Gastrocnemius medialis (tissue), 4 donors: Measurements from ENCODE around the gene MAP6D1.

Experiments
- POLR2A ChIP-seq, 2 donors: fragments of 450-650 bp; IDR thresholded peaks; one replicate each; pipeline ENCODE4 v1.6.1; 2017; ENCODE audit warnings: antibody characterized with exemption in 2 of 2, mild to moderate bottlenecking in 2 of 2, moderate library complexity in 2 of 2
- TF ChIP-seq, protein P1 (sequence below), 5 experiments: fragments of 450-650 bp in 3 of 5; fragments of 200-600 bp in 2 of 5; sonication (generic) in 2 of 5; IDR thresholded peaks in 4 of 5; conservative IDR thresholded peaks in 1 of 5; 1 replicate in 4 of 5; 2 replicates in 1 of 5; pipeline ENCODE4 v1.5.1; 2016 to 2019; ENCODE audit warnings: antibody characterized with exemption in 5 of 5, mild to moderate bottlenecking in 3 of 5, moderate library complexity in 3 of 5

DNA sequence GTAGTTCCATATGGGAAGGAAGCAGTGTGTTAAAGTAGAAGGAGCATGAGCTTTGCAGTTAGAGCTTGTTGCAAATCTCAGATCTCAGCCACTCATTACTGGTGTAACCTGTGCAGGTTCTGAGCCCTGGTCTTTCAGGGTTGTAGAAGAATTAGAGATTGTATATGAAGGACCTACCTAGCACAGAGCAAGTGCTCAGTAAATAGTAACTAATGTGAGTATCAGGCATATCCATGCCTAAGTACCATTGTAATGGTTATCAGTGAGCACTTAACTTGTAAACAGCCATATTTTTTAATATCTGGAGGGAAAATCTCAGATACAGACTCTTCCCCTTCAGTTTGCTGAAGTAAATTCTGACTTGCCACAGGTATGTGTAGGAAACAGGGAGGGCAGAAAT, 59.3 kb downstream of the MAP6D1 start:
- TF ChIP-seq, protein P1, sequence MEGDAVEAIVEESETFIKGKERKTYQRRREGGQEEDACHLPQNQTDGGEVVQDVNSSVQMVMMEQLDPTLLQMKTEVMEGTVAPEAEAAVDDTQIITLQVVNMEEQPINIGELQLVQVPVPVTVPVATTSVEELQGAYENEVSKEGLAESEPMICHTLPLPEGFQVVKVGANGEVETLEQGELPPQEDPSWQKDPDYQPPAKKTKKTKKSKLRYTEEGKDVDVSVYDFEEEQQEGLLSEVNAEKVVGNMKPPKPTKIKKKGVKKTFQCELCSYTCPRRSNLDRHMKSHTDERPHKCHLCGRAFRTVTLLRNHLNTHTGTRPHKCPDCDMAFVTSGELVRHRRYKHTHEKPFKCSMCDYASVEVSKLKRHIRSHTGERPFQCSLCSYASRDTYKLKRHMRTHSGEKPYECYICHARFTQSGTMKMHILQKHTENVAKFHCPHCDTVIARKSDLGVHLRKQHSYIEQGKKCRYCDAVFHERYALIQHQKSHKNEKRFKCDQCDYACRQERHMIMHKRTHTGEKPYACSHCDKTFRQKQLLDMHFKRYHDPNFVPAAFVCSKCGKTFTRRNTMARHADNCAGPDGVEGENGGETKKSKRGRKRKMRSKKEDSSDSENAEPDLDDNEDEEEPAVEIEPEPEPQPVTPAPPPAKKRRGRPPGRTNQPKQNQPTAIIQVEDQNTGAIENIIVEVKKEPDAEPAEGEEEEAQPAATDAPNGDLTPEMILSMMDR (IDR thresholded peaks at IDR 0.05 in 4 of 5, conservative IDR thresholded peaks at IDR 0.05 in 1 of 5): no peak
- no peak for TF ChIP-seq POLR2A (IDR thresholded peaks at IDR 0.05)
